ENCODE data around the gene TPX2.

GRCh38 chr20:31824554-31825313 is 85.6 kb downstream of the TPX2 start:
- no peak for TF ChIP-seq CTCF (IDR thresholded peaks at IDR 0.05)
- TF ChIP-seq POLR2AphosphoS5 (IDR thresholded peaks at IDR 0.05): no peak
- TF ChIP-seq POLR2A (IDR thresholded peaks at IDR 0.05): no peak
